Fibroblast of lung (primary cell): ENCODE data around the gene COG2. TPM values are rescaled to one million over a fixed set of nuclear protein-coding genes. Genes with fewer than 3 reads are reported as not detected.

ENCODE experiments used
- DNase-seq, 2 donors: peaks; one replicate each; pipeline versions ENCODE4 v3.0.0 to v3.0.0-alpha.2; 2010; ENCODE audit warnings: low read depth in 2 of 2
- H2AFZ ChIP-seq: 2 replicates; pipeline ENCODE4 v1.5.1; 2012; ENCODE audit warnings: low read length, control low read depth, inconsistent platforms
- H3K27ac ChIP-seq: 2 replicates; pipeline ENCODE4 v1.5.1; 2011; ENCODE audit warnings: low read length, control low read depth; ENCODE audit not compliant: insufficient read depth
- H3K27me3 ChIP-seq: 2 replicates; pipeline ENCODE4 v1.5.1; 2011; ENCODE audit warnings: mild to moderate bottlenecking, low read length; ENCODE audit not compliant: control insufficient read depth, insufficient read depth
- H3K36me3 ChIP-seq: 2 replicates; pipeline ENCODE4 v1.5.1; 2011; ENCODE audit warnings: low read length; ENCODE audit not compliant: control insufficient read depth, insufficient read depth
- H3K4me1 ChIP-seq: 2 replicates; pipeline ENCODE4 v1.5.1; 2011; ENCODE audit warnings: low read length; ENCODE audit not compliant: control insufficient read depth, insufficient read depth; ENCODE audit errors: extremely low read depth
- H3K4me2 ChIP-seq: 2 replicates; pipeline ENCODE4 v1.5.1; 2011; ENCODE audit warnings: low read length, control low read depth; ENCODE audit not compliant: insufficient read depth; ENCODE audit errors: extremely low read depth
- H3K4me3 ChIP-seq, 4 experiments: fragments of 200-600 bp in 1 of 4; sonication (generic) in 1 of 4; replicated peaks in 1 of 4; 2 replicates each; pipeline ENCODE4 v1.5.1; 2011 to 2016; ENCODE audit warnings: low read length in 4 of 4, low read depth in 3 of 4, mild to moderate bottlenecking in 3 of 4, control low read depth in 2 of 4, inconsistent platforms in 1 of 4, mixed read lengths in 1 of 4; ENCODE audit not compliant: insufficient read depth in 1 of 4; ENCODE audit errors: control extremely low read depth in 1 of 4
- H3K79me2 ChIP-seq: 2 replicates; pipeline ENCODE4 v1.5.1; 2012; ENCODE audit warnings: mild to moderate bottlenecking, low read length, inconsistent platforms; ENCODE audit not compliant: control insufficient read depth, insufficient read depth
- H3K9ac ChIP-seq: 2 replicates; pipeline ENCODE4 v1.5.1; 2011; ENCODE audit warnings: mild to moderate bottlenecking, low read length, control low read depth; ENCODE audit not compliant: insufficient read depth
- H3K9me3 ChIP-seq: 2 replicates; pipeline ENCODE4 v1.5.1; 2012; ENCODE audit warnings: low read depth, low read length; ENCODE audit not compliant: control insufficient read depth, insufficient read depth
- H4K20me1 ChIP-seq: 2 replicates; pipeline ENCODE4 v1.5.1; 2011; ENCODE audit warnings: low read length; ENCODE audit not compliant: control insufficient read depth, insufficient read depth; ENCODE audit errors: extremely low read depth
- CTCF ChIP-seq, 2 donors: IDR thresholded peaks in 1 of 2; conservative IDR thresholded peaks in 1 of 2; 1 replicate in 1 of 2; 2 replicates in 1 of 2; pipeline ENCODE4 v1.5.1; 2011 to 2012; ENCODE audit warnings: low read length in 2 of 2, control low read depth in 1 of 2, inconsistent platforms in 1 of 2, low read depth in 1 of 2, mild to moderate bottlenecking in 1 of 2
- EZH2 ChIP-seq: IDR thresholded peaks from 2 replicates; pipeline ENCODE4 v1.5.1; 2012; ENCODE audit warnings: low read length, control low read depth, mild to moderate bottlenecking; ENCODE audit errors: missing control alignments
- polyA plus RNA-seq, 2 donors: library from polyadenylated mRNA; depleted of rRNA in 1 of 2; stranded (reverse) in 1 of 2; unstranded in 1 of 2; fragments of >200 nt; gene quantifications; 2 replicates each; pipeline ENCODE4 v1.2.1, GENCODE V29; 2011 to 2012; ENCODE audit warnings: missing spikeins in 1 of 2
- total RNA-seq: library from RNA; depleted of rRNA; stranded (reverse); fragments of >200 nt; gene quantifications from 2 replicates; pipeline ENCODE4 v1.2.1, GENCODE V29; 2014

The COG2 gene
- total and polyA plus RNA-seq, 2 donors (not counting 1 experiment from before 2014, with no cell fraction given) = 15.4 to 21.5 TPM

GRCh38 chr1:230708631-230709580 is 66.6 kb downstream of the COG2 start:
- Histone ChIP-seq H3K4me3 (no peak overlapping the region), H3K4me1 (peaks cover 3% of the 10 kb centered on the region), H3K27me3 (no peaks in the 10 kb centered on the region), H3K27ac (no peak overlapping the region), H3K9ac (no peak overlapping the region), H3K36me3 (no peaks in the 10 kb centered on the region), H3K9me3 (no peaks in the 10 kb centered on the region), H3K79me2 (no peaks in the 10 kb centered on the region), H2AFZ (no peak overlapping the region), H4K20me1 (no peaks in the 10 kb centered on the region), H3K4me2 (no peak overlapping the region)
- no peak for TF ChIP-seq CTCF (conservative IDR thresholded peaks at IDR 0.05 in 1 of 2, IDR thresholded peaks at IDR 0.05 in 1 of 2; ENCODE audit: low read depth in 1 of 2, low read length in 2 of 2)
- no peak for TF ChIP-seq EZH2
- peak in 1 of 2 donors; percentile 32 for DNase-seq

GRCh38 chr1:230709619-230710542 is 67.6 kb downstream of the COG2 start:
- Histone ChIP-seq H3K36me3 (no peaks in the 10 kb centered on the region), H3K9ac (no peak overlapping the region), H3K79me2 (no peaks in the 10 kb centered on the region), H3K27ac (no peak overlapping the region), H4K20me1 (no peaks in the 10 kb centered on the region), H2AFZ (no peak overlapping the region), H3K27me3 (no peaks in the 10 kb centered on the region), H3K4me2 (no peak overlapping the region), H3K9me3 (no peaks in the 10 kb centered on the region), H3K4me1 (peaks cover 7% of the 10 kb centered on the region), H3K4me3 (no peak overlapping the region)
- DNase-seq = no peak
- TF ChIP-seq EZH2 = no peak
- no peak for TF ChIP-seq CTCF (conservative IDR thresholded peaks at IDR 0.05 in 1 of 2, IDR thresholded peaks at IDR 0.05 in 1 of 2; ENCODE audit: low read depth in 1 of 2, low read length in 2 of 2)

DNA sequence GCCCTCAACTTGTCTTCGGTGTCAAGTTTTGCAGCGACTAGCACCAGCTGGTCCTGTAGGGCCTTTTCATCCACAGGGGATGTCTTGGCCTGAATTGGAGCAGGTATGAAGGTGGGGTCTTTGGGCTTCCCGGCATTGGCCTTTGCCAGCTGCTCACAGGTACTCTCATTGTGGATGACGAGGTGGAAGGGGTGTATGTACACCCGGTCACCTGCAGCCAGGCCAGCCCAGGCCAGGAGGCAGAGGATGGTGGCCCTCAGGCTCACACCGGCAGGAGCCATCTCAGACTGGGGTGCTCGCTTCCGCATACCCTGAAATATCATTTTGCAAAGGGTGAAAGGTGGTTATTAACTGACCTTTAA is 68.2 kb downstream of the COG2 start:
- Histone ChIP-seq H3K4me2 (no peak overlapping the region), H3K79me2 (no peaks in the 10 kb centered on the region), H3K36me3 (no peaks in the 10 kb centered on the region), H2AFZ (no peak overlapping the region), H3K9ac (no peak overlapping the region), H3K9me3 (no peaks in the 10 kb centered on the region), H4K20me1 (no peaks in the 10 kb centered on the region), H3K4me3 (no peak overlapping the region), H3K27me3 (no peaks in the 10 kb centered on the region), H3K27ac (no peak overlapping the region), H3K4me1 (peaks cover 7% of the 10 kb centered on the region)
- no peak for DNase-seq
- no peak for TF ChIP-seq CTCF (conservative IDR thresholded peaks at IDR 0.05 in 1 of 2, IDR thresholded peaks at IDR 0.05 in 1 of 2; ENCODE audit: low read depth in 1 of 2, low read length in 2 of 2)
- no peak for TF ChIP-seq EZH2
